K562 (cell line): ENCODE measurements around the gene CLGN. TPM values are rescaled to one million over a fixed set of nuclear protein-coding genes. Genes with fewer than 3 reads are reported as not detected.
A peak's percentile ranks its signal among the peaks of the same experiment; 100 is the strongest.
"Not testable (repeated sequence)": the region's sequence is repeated elsewhere in the genome, so short reads cannot be mapped to it uniquely, and the experiment has no call there.

Experiments
- ATAC-seq: fragments of 200-7000 bp; cut with Tn5 transposase; 3 replicates; pipeline ENCODE4 v1.9.1; 2020; ENCODE audit warnings: moderate library complexity
- BruUV-seq: library from RNA; stranded (reverse); fragments of 400-500 nt; replicated peaks from 2 replicates; lab custom pipeline; 2021; lab: Mats Ljungman, UMichigan
- CTCF ChIA-PET: fragments of 300-600 bp; formaldehyde crosslinking; extraction: SDS; loops from one replicate; lab custom pipeline; 2021; ENCODE audit warnings: low intra/inter-chr PET ratio; lab: Yijun Ruan, JAX
- POLR2A ChIA-PET: fragments of 300-600, 350-650 bp; sonication (Branson Sonifier 250); formaldehyde crosslinking; extraction: SDS; loops from one replicate; lab custom pipeline; 2021; ENCODE audit warnings: antibody characterized with exemption, inconsistent platforms; lab: Yijun Ruan, JAX
- DNase-seq, 4 experiments: peaks; one replicate each; pipeline versions ENCODE4 v3.0.0 to v3.0.0-alpha.2; 2011 to 2018; ENCODE audit warnings: low spot score in 3 of 4, mixed read lengths in 3 of 4; ENCODE audit errors: extremely low read depth in 1 of 4
- FAIRE-seq: peaks from 2 replicates; lab custom pipeline; 2011; peaks lifted over from hg19 to GRCh38; lab: Jason Lieb, UNC
- H2AFZ ChIP-seq: 2 replicates; pipeline ENCODE4 v1.6.0; 2011; ENCODE audit warnings: low read depth, low read length, control low read depth, inconsistent platforms
- H3K27ac ChIP-seq: fragments of 200-600 bp; 3 replicates; pipeline ENCODE4 v1.8.0; 2011; ENCODE audit warnings: low read depth, mild to moderate bottlenecking, control low read depth, inconsistent platforms, low read length, moderate library complexity, mixed read lengths; ENCODE audit errors: extremely low read depth
- H3K27me3 ChIP-seq, 2 experiments: fragments of 300-600 bp in 1 of 2; 2 replicates in 1 of 2; 3 replicates in 1 of 2; pipeline versions ENCODE4 v1.6.0 to v1.8.0; 2011; ENCODE audit warnings: inconsistent platforms in 2 of 2, low read length in 2 of 2, mild to moderate bottlenecking in 1 of 2, mixed read lengths in 1 of 2, moderate library complexity in 1 of 2; ENCODE audit not compliant: control insufficient read depth in 2 of 2, insufficient read depth in 2 of 2
- H3K36me3 ChIP-seq: fragments of 300-600 bp; 3 replicates; pipeline ENCODE4 v1.8.0; 2011; ENCODE audit warnings: mild to moderate bottlenecking, low read length, inconsistent platforms; ENCODE audit not compliant: control insufficient read depth, insufficient read depth
- H3K4me1 ChIP-seq, 2 experiments: fragments of 200-600 bp in 1 of 2; replicated peaks in 1 of 2; 2 replicates in 1 of 2; 3 replicates in 1 of 2; pipeline versions ENCODE4 v1.5.1 to v1.8.0; 2011; ENCODE audit warnings: inconsistent platforms in 2 of 2, low read length in 2 of 2, mild to moderate bottlenecking in 1 of 2, mixed read lengths in 1 of 2, moderate library complexity in 1 of 2; ENCODE audit not compliant: control insufficient read depth in 2 of 2, insufficient read depth in 2 of 2
- H3K4me2 ChIP-seq: 2 replicates; pipeline ENCODE4 v1.6.1; 2011; ENCODE audit warnings: low read length, control low read depth, inconsistent platforms, mixed read lengths; ENCODE audit not compliant: insufficient read depth
- H3K4me3 ChIP-seq: fragments of 200-600 bp; sonication (generic), shearing (Covaris generic); 2 replicates; pipeline ENCODE4 v1.5.1; 2016; ENCODE audit warnings: control low read depth, inconsistent platforms
- H3K79me2 ChIP-seq: fragments of 200-600 bp; 3 replicates; pipeline ENCODE4 v1.8.0; 2011; ENCODE audit warnings: low read length, inconsistent platforms; ENCODE audit not compliant: control insufficient read depth, insufficient read depth
- H3K9ac ChIP-seq, 2 experiments: 2 replicates each; pipeline versions ENCODE4 v1.6.0 to v1.6.1; 2011; ENCODE audit warnings: low read depth in 2 of 2, low read length in 2 of 2, control low read depth in 1 of 2, inconsistent platforms in 1 of 2, mild to moderate bottlenecking in 1 of 2, mixed read lengths in 1 of 2; ENCODE audit not compliant: insufficient read depth in 1 of 2
- H3K9me1 ChIP-seq: one replicate; pipeline ENCODE4 v1.6.0; 2011; ENCODE audit warnings: inconsistent platforms, mild to moderate bottlenecking, low read length, moderate library complexity; ENCODE audit not compliant: control insufficient read depth, insufficient read depth
- H3K9me3 ChIP-seq: replicated peaks from 2 replicates; pipeline ENCODE4 v1.5.1; 2011; ENCODE audit warnings: low read depth, low read length, inconsistent platforms; ENCODE audit not compliant: control insufficient read depth, insufficient read depth
- H4K20me1 ChIP-seq: replicated peaks from 2 replicates; pipeline ENCODE4 v1.6.1; 2011; ENCODE audit warnings: low read length, inconsistent platforms, mixed read lengths; ENCODE audit not compliant: control insufficient read depth, insufficient read depth
- USF2 ChIP-seq: sonication (generic); formaldehyde crosslinking; IDR thresholded peaks from 2 replicates; pipeline ENCODE4 v1.5.0; 2020; ENCODE audit warnings: missing genetic modification reagents
- ZNF146 ChIP-seq: IDR thresholded peaks from one replicate; pipeline ENCODE4 v1.6.1; 2018; ENCODE audit warnings: missing compliant biosample characterization; ENCODE audit not compliant: unreplicated experiment
- ZNF75A ChIP-seq: fragments of 450-650 bp; formaldehyde crosslinking; IDR thresholded peaks from 2 replicates; pipeline ENCODE4 v1.4.0; 2020; ENCODE audit warnings: mild to moderate bottlenecking
- WGBS: fragments of 100-300 bp; shearing (Covaris generic); methylation state at CpG from one replicate; pipeline ENCODE4 v1.1.6; 2016; ENCODE audit warnings: low coverage, mixed read lengths; ENCODE audit not compliant: insufficient coverage; ENCODE audit errors: missing lambda C conversion rate; 5-methylcytosine and 5-hydroxymethylcytosine counted together
- in situ Hi-C: fragments of 300-500 bp; cut with MboI; formaldehyde crosslinking; loops from 4 replicates; pipeline ENCODE4 v1.15.0; 2018; ENCODE audit warnings: inconsistent platforms, mixed read lengths
- intact Hi-C: fragments of 100-400 bp; cut with micrococcal nuclease; formaldehyde crosslinking; loops from 2 replicates; pipeline ENCODE4 v1.14.2; 2022
- polyA plus RNA-seq, 8 experiments: library from polyadenylated mRNA; depleted of rRNA in 4 of 8; stranded (reverse) in 5 of 8; unstranded in 3 of 8; fragments of >200 nt; fragmentation: Nextera tagmentation in 2 of 8; fragmentation: Illumina TruSeq in 1 of 8; extraction: Ambion mirVana in 2 of 8; extraction: Trizol in 1 of 8; gene quantifications; 2 replicates each; pipeline versions ENCODE4 v1.2.1 to v1.2.3, GENCODE V29; 2011 to 2014; ENCODE audit warnings: inconsistent platforms in 1 of 8, missing spikeins in 1 of 8
- total RNA-seq, 7 experiments: library from RNA; depleted of rRNA in 6 of 7; stranded (reverse); fragments of >200 nt in 6 of 7; fragmentation: Illumina TruSeq in 2 of 7; extraction: Trizol in 2 of 7; gene quantifications; 2 replicates each; pipeline versions ENCODE4 v1.2.1 to v1.2.3, GENCODE V29; 2011 to 2021; ENCODE audit warnings: low replicate concordance in 1 of 7

Gene CLGN
- total and polyA plus RNA-seq, 9 of the 15 experiments (the other 6 are each of a cell fraction or from before 2014, with no cell fraction given): 0.22 to 3.6 (median 2.7) TPM

GRCh38 chr4:140448162-140448561 lies 20.7 kb upstream of the CLGN start:
- Histone ChIP-seq H3K79me2 (no peaks in the 10 kb centered on the region), H3K36me3 (no peaks in the 10 kb centered on the region), H3K9me3 (no peaks in the 10 kb centered on the region), H3K4me3 (no peak overlapping the region), H3K9me1 (no peaks in the 10 kb centered on the region), H2AFZ (no peak overlapping the region), H3K9ac (no peak overlapping the region), H3K4me1 (no peaks in the 10 kb centered on the region), H3K27me3 (no peaks in the 10 kb centered on the region), H3K4me2 (no peak overlapping the region), H3K27ac (no peak overlapping the region), H4K20me1 (no peaks in the 10 kb centered on the region)
- ChIA-PET CTCF (no interaction called here), POLR2A (no interaction called here)
- no peak for TF ChIP-seq ZNF75A (CRISPR knock-in tag)
- TF ChIP-seq USF2 (CRISPR knock-in tag): no peak
- ATAC-seq (no peak), DNase-seq (no peak), FAIRE-seq (no peak)
- no TSS peak for BruUV-seq
- intact Hi-C loops: no loop called here
- WGBS: 2% methylated on average over 3 of the region's 3 CpGs
- in situ Hi-C loops: no loop called here

- H3K9ac ChIP-seq, POLR2A ChIA-PET, H3K4me3 ChIP-seq, FAIRE-seq, H2AFZ ChIP-seq, CTCF ChIA-PET, H3K4me2 ChIP-seq, intact Hi-C loops, H3K79me2 ChIP-seq, in situ Hi-C loops, H3K27me3 ChIP-seq, H3K9me1 ChIP-seq, H4K20me1 ChIP-seq, ATAC-seq, H3K9me3 ChIP-seq, H3K36me3 ChIP-seq, H3K4me1 ChIP-seq, H3K27ac ChIP-seq, DNase-seq, BruUV-seq: not testable (repeated sequence)
- WGBS: 1% methylated on average over 4 of the region's 4 CpGs
- peak; percentile 70 for TF ChIP-seq ZNF146 (CRISPR knock-in tag)
Measured at GRCh38 chr4:140444347-140444746, 16.9 kb upstream of the CLGN start.
